H1 (cell line): Measurements from ENCODE around the gene PRR29. TPM values are rescaled to one million over a fixed set of nuclear protein-coding genes. Genes with fewer than 3 reads are reported as not detected.
A peak's percentile ranks its signal among the peaks of the same experiment; 100 is the strongest.

Source experiments
- CTCF ChIA-PET: fragments of 300-600 bp; sonication (Branson Sonifier 250); formaldehyde crosslinking; loops from one replicate; lab custom pipeline; 2021; ENCODE audit not compliant: partially characterized antibody; lab: Charles Lee
- POLR2A ChIA-PET: fragments of 300-600 bp; sonication (Branson Sonifier 250); formaldehyde crosslinking; loops from one replicate; lab custom pipeline; 2021; ENCODE audit warnings: inconsistent platforms; ENCODE audit not compliant: partially characterized antibody; lab: Charles Lee
- DNase-seq, 2 experiments: peaks; one replicate each; pipeline versions ENCODE4 v3.0.0 to v3.0.0-alpha.2; 2010 to 2022; ENCODE audit warnings: low spot score in 2 of 2, low read depth in 1 of 2, mixed read lengths in 1 of 2
- FAIRE-seq: peaks from 2 replicates; lab custom pipeline; 2011; peaks lifted over from hg19 to GRCh38; lab: Jason Lieb, UNC
- H2AFZ ChIP-seq: 2 replicates; pipeline ENCODE4 v1.8.1; 2012; ENCODE audit warnings: low read length, inconsistent platforms
- H2AK5ac ChIP-seq: 2 replicates; pipeline ENCODE4 v1.6.1; 2013; ENCODE audit warnings: low read depth, low read length
- H2BK120ac ChIP-seq: replicated peaks from 2 replicates; pipeline ENCODE3; 2013; ENCODE audit warnings: low read depth, low read length, inconsistent platforms
- H2BK12ac ChIP-seq: 2 replicates; pipeline ENCODE4 v1.6.1; 2013; ENCODE audit warnings: low read depth, low read length
- H2BK15ac ChIP-seq: 2 replicates; pipeline ENCODE4 v1.6.1; 2013; ENCODE audit warnings: low read length
- H2BK20ac ChIP-seq: 2 replicates; pipeline ENCODE4 v1.6.1; 2013; ENCODE audit warnings: low read length
- H2BK5ac ChIP-seq: 2 replicates; pipeline ENCODE4 v1.6.1; 2013; ENCODE audit warnings: low read depth, low read length
- H3K14ac ChIP-seq: 2 replicates; pipeline ENCODE4 v1.6.1; 2013; ENCODE audit warnings: inconsistent platforms; ENCODE audit not compliant: insufficient read length
- H3K18ac ChIP-seq: 2 replicates; pipeline ENCODE4 v1.6.1; 2013; ENCODE audit warnings: low read length; ENCODE audit errors: extremely low read depth
- H3K23ac ChIP-seq: 2 replicates; pipeline ENCODE4 v1.6.1; 2013; ENCODE audit warnings: inconsistent platforms; ENCODE audit not compliant: insufficient read length
- H3K23me2 ChIP-seq: 2 replicates; pipeline ENCODE4 v1.6.1; 2013; ENCODE audit warnings: low read depth, low read length
- H3K27ac ChIP-seq: 2 replicates; pipeline ENCODE4 v1.6.1; 2011; ENCODE audit warnings: low read depth, low read length, inconsistent platforms
- H3K27me3 ChIP-seq, 4 experiments: replicated peaks in 1 of 4; 1 replicate in 1 of 4; 2 replicates in 3 of 4; pipeline versions ENCODE4 v1.6.1 to v1.8.1; 2011 to 2013; ENCODE audit warnings: low read length in 3 of 4, mild to moderate bottlenecking in 3 of 4, inconsistent platforms in 2 of 4, mixed read lengths in 2 of 4, moderate library complexity in 1 of 4; ENCODE audit not compliant: control insufficient read depth in 3 of 4, insufficient read depth in 3 of 4; ENCODE audit errors: extremely low read depth in 1 of 4
- H3K36me3 ChIP-seq, 4 experiments: 2 replicates each; pipeline versions ENCODE4 v1.6.1 to v1.8.1; 2011 to 2013; ENCODE audit warnings: mild to moderate bottlenecking in 4 of 4, low read length in 3 of 4, moderate library complexity in 2 of 4, control low read depth in 1 of 4, inconsistent platforms in 1 of 4; ENCODE audit not compliant: insufficient read depth in 4 of 4, control insufficient read depth in 2 of 4
- H3K4ac ChIP-seq: replicated peaks from 2 replicates; pipeline ENCODE3; 2013; ENCODE audit warnings: low read length, low read depth, mixed read lengths, inconsistent platforms; ENCODE audit not compliant: insufficient read length
- H3K4me1 ChIP-seq, 4 experiments: replicated peaks in 1 of 4; 1 replicate in 1 of 4; 2 replicates in 3 of 4; pipeline versions ENCODE4 v1.6.1 to v1.8.1; 2011 to 2013; ENCODE audit warnings: low read length in 3 of 4, inconsistent platforms in 2 of 4, mixed read lengths in 1 of 4; ENCODE audit not compliant: insufficient read depth in 4 of 4, control insufficient read depth in 3 of 4
- H3K4me2 ChIP-seq, 2 experiments: 2 replicates each; pipeline versions ENCODE4 v1.6.1 to v1.8.1; 2011 to 2013; ENCODE audit warnings: low read depth in 2 of 2, low read length in 2 of 2, control low read depth in 1 of 2, inconsistent platforms in 1 of 2, mild to moderate bottlenecking in 1 of 2; ENCODE audit not compliant: insufficient read depth in 1 of 2
- H3K4me3 ChIP-seq, 4 experiments: fragments of 200-600, 300-600 bp in 1 of 4; sonication (generic), shearing (Covaris generic), sonication (Bioruptor Twin) in 1 of 4; 2 replicates each; pipeline versions ENCODE4 v1.5.1 to v1.8.1; 2011 to 2016; ENCODE audit warnings: low read length in 4 of 4, low read depth in 3 of 4, control low read depth in 2 of 4, inconsistent platforms in 2 of 4, mild to moderate bottlenecking in 2 of 4, mixed read lengths in 1 of 4, moderate library complexity in 1 of 4; ENCODE audit not compliant: insufficient read depth in 2 of 4; ENCODE audit errors: extremely low read depth in 1 of 4
- H3K56ac ChIP-seq: replicated peaks from 2 replicates; pipeline ENCODE3; 2013; ENCODE audit warnings: low read depth, mild to moderate bottlenecking, mixed read lengths, low read length, inconsistent platforms; ENCODE audit not compliant: insufficient read length
- H3K79me1 ChIP-seq: 2 replicates; pipeline ENCODE4 v1.6.1; 2013; ENCODE audit warnings: low read depth, low read length, control low read depth
- H3K79me2 ChIP-seq, 2 experiments: 2 replicates each; pipeline versions ENCODE4 v1.6.1 to v1.8.1; 2012 to 2013; ENCODE audit warnings: low read length in 2 of 2, mild to moderate bottlenecking in 2 of 2, inconsistent platforms in 1 of 2; ENCODE audit not compliant: insufficient read depth in 2 of 2, control insufficient read depth in 1 of 2
- H3K9ac ChIP-seq, 4 experiments: replicated peaks in 1 of 4; 1 replicate in 1 of 4; 2 replicates in 3 of 4; pipeline versions ENCODE4 v1.6.1 to v1.8.1; 2011 to 2013; ENCODE audit warnings: low read depth in 3 of 4, low read length in 3 of 4, control low read depth in 2 of 4, mild to moderate bottlenecking in 2 of 4, moderate library complexity in 2 of 4, inconsistent platforms in 1 of 4; ENCODE audit errors: extremely low read depth in 1 of 4
- H3K9me3 ChIP-seq, 2 experiments: 2 replicates each; pipeline versions ENCODE4 v1.6.1 to v1.8.1; 2012 to 2013; ENCODE audit warnings: mild to moderate bottlenecking in 2 of 2, moderate library complexity in 2 of 2, control low read depth in 1 of 2, inconsistent platforms in 1 of 2, low read depth in 1 of 2, low read length in 1 of 2, mixed read lengths in 1 of 2; ENCODE audit not compliant: insufficient read depth in 2 of 2
- H4K20me1 ChIP-seq, 2 experiments: replicated peaks in 1 of 2; 2 replicates each; pipeline versions ENCODE3 to v1.8.1; 2011 to 2013; ENCODE audit warnings: inconsistent platforms in 2 of 2, low read length in 2 of 2, mild to moderate bottlenecking in 1 of 2; ENCODE audit not compliant: insufficient read depth in 2 of 2, control insufficient read depth in 1 of 2
- H4K5ac ChIP-seq: 2 replicates; pipeline ENCODE4 v1.6.1; 2013; ENCODE audit warnings: low read length, low read depth, mixed read lengths, inconsistent platforms; ENCODE audit not compliant: insufficient read length
- H4K8ac ChIP-seq: 2 replicates; pipeline ENCODE4 v1.8.0; 2013; ENCODE audit warnings: mild to moderate bottlenecking, moderate library complexity, low read length, inconsistent platforms; ENCODE audit not compliant: insufficient read depth; ENCODE audit errors: extremely low read depth
- H4K91ac ChIP-seq: replicated peaks from 2 replicates; pipeline ENCODE3; 2013; ENCODE audit warnings: low read length, mixed read lengths, inconsistent platforms; ENCODE audit not compliant: insufficient read length
- BCL11A ChIP-seq, 2 experiments: IDR thresholded peaks; one replicate each; pipeline ENCODE4 v1.6.1; 2011; ENCODE audit warnings: low read depth in 2 of 2, low read length in 2 of 2, mild to moderate bottlenecking in 2 of 2
- CHD1 ChIP-seq: IDR thresholded peaks from 2 replicates; pipeline ENCODE4 v1.6.1; 2012; ENCODE audit warnings: low read depth, low read length, improper control_type of control experiment
- EZH2 ChIP-seq: fragments of 200-600 bp; sonication (generic); IDR thresholded peaks from 2 replicates; pipeline ENCODE4 v1.7.1; 2012; ENCODE audit warnings: low read depth, mild to moderate bottlenecking, moderate library complexity, low read length, inconsistent platforms; ENCODE audit not compliant: severe bottlenecking
- GTF2F1 ChIP-seq: IDR thresholded peaks from 2 replicates; pipeline ENCODE4 v1.6.1; 2012; ENCODE audit warnings: low read depth, low read length, improper control_type of control experiment, borderline replicate concordance
- HDAC6 ChIP-seq: IDR thresholded peaks from one replicate; pipeline ENCODE4 v1.7.1; 2012; ENCODE audit warnings: low read depth, mild to moderate bottlenecking, inconsistent platforms, low read length, moderate library complexity
- JUN ChIP-seq: IDR thresholded peaks from 2 replicates; pipeline ENCODE4 v1.6.1; 2011; ENCODE audit warnings: low read depth, mild to moderate bottlenecking, improper control_type of control experiment, low read length
- POLR2A ChIP-seq, 2 experiments: IDR thresholded peaks; 1 replicate in 1 of 2; 2 replicates in 1 of 2; pipeline ENCODE4 v1.6.1; 2011; ENCODE audit warnings: low read depth in 2 of 2, low read length in 2 of 2, mild to moderate bottlenecking in 2 of 2; ENCODE audit errors: control extremely low read depth in 1 of 2
- POLR2AphosphoS5 ChIP-seq: IDR thresholded peaks from 2 replicates; pipeline ENCODE4 v1.6.1; 2011; ENCODE audit warnings: low read depth, low read length
- RFX5 ChIP-seq: IDR thresholded peaks from 2 replicates; pipeline ENCODE4 v1.6.1; 2011; ENCODE audit warnings: low read depth, low read length, improper control_type of control experiment, borderline replicate concordance
- SIN3A ChIP-seq, 2 experiments: IDR thresholded peaks in 1 of 2; conservative IDR thresholded peaks in 1 of 2; 2 replicates each; pipeline ENCODE4 v1.6.1; 2011 to 2012; ENCODE audit warnings: low read length in 2 of 2, improper control_type of control experiment in 1 of 2, low read depth in 1 of 2, mild to moderate bottlenecking in 1 of 2
- TEAD4 ChIP-seq: IDR thresholded peaks from 2 replicates; pipeline ENCODE4 v1.6.1; 2012; ENCODE audit warnings: low read depth, low read length, inconsistent platforms, mixed read lengths
- WGBS, 2 experiments: shearing (Covaris generic) in 1 of 2; methylation state at CpG; one replicate each; pipeline versions ENCODE4 v1.1.6 to v1.1.7; 2013 to 2015; ENCODE audit warnings: low lambda C conversion rate in 2 of 2, mixed read lengths in 2 of 2, inconsistent platforms in 1 of 2, low coverage in 1 of 2, missing lambda C conversion rate in 1 of 2; ENCODE audit not compliant: insufficient replicate concordance in 2 of 2, insufficient coverage in 1 of 2, insufficient read length in 1 of 2; ENCODE audit errors: extremely low coverage in 1 of 2, missing lambda C conversion rate in 1 of 2; 5-methylcytosine and 5-hydroxymethylcytosine counted together
- polyA plus RNA-seq, 7 experiments: library from polyadenylated mRNA; depleted of rRNA in 3 of 7; stranded (reverse) in 5 of 7; unstranded in 2 of 7; fragments of >200 nt in 5 of 7; fragments of 200-250 nt in 2 of 7; gene quantifications; 1 replicate in 5 of 7; 2 replicates in 1 of 7; 4 replicates in 1 of 7; pipeline versions ENCODE4 v1.2.1 to v1.2.3, GENCODE V29; 2011 to 2013; ENCODE audit warnings: missing spikeins in 2 of 7, mixed read lengths in 2 of 7
- total RNA-seq: library from RNA; stranded (reverse); fragmentation: NEBNext Ultra II Directional; extraction: Animal tissue kit (Norgen Biotek cat#: 25700); gene quantifications from 2 replicates; pipeline ENCODE4 v1.2.1, GENCODE V29; 2021
- TF ChIP-seq, protein P1 (sequence below): IDR thresholded peaks from 2 replicates; pipeline ENCODE4 v1.6.1; 2012; ENCODE audit warnings: low read length, inconsistent platforms

The PRR29 gene
- total and polyA plus RNA-seq, 2 of the 8 experiments (the other 6 are each of a cell fraction or from before 2014, with no cell fraction given), result 0.67 to 0.83 TPM

DNA sequence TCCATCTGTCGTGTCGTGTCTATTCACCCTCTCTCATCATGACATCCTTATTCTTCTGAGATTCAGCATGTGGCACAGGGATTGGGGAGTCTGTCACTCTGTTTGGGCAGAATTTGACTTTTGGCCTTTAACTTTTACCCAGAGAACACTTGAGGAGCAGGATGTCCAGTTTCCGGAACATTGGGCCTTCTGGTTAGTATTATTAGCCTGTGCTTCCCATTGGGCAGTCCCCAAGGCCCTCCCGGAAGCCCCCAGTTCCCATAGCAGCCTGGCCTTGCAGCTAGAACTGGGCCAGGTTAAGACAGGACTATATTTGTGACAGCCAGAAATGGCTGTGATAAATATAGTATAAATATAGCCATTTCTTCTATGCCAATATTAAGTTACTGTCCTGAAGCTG, 35.0 kb upstream of the PRR29 start:
- no peak overlapping the region for H4K91ac ChIP-seq
- TF ChIP-seq POLR2A (IDR thresholded peaks at IDR 0.05; ENCODE audit: control extremely low read depth in 1 of 2, low read depth in 2 of 2, low read length in 2 of 2) (no peak), EZH2 (no peak), CHD1 (no peak), TEAD4 (no peak), GTF2F1 (no peak), HDAC6 (no peak), SIN3A (conservative IDR thresholded peaks at IDR 0.05 in 1 of 2, IDR thresholded peaks at IDR 0.05 in 1 of 2; ENCODE audit: low read depth in 1 of 2, low read length in 2 of 2) (no peak), JUN (no peak), POLR2AphosphoS5 (no peak), RFX5 (no peak), BCL11A (IDR thresholded peaks at IDR 0.05; ENCODE audit: low read depth in 2 of 2, low read length in 2 of 2) (no peak)
- TF ChIP-seq, protein P1, sequence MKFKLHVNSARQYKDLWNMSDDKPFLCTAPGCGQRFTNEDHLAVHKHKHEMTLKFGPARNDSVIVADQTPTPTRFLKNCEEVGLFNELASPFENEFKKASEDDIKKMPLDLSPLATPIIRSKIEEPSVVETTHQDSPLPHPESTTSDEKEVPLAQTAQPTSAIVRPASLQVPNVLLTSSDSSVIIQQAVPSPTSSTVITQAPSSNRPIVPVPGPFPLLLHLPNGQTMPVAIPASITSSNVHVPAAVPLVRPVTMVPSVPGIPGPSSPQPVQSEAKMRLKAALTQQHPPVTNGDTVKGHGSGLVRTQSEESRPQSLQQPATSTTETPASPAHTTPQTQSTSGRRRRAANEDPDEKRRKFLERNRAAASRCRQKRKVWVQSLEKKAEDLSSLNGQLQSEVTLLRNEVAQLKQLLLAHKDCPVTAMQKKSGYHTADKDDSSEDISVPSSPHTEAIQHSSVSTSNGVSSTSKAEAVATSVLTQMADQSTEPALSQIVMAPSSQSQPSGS, result no peak
- H3K79me2 ChIP-seq, result no peaks in the 10 kb centered on the region
- H2BK120ac ChIP-seq, result no peak overlapping the region
- H4K8ac ChIP-seq, result no peak overlapping the region
- H3K18ac ChIP-seq, result no peak overlapping the region
- no peak overlapping the region; a peak in 1 of 4 replicates for H3K4me2 ChIP-seq
- CTCF ChIA-PET, result interaction anchor here (1.0 to 4.6 kb wide), 6 partner anchors 12 to 52 kb away, joined by 3 to 19 read pairs (median 7); partner anchors contain the start of genes CD79B, CSHL1 and GH1
- H3K4ac ChIP-seq, result no peak overlapping the region
- no peak overlapping the region for H2BK20ac ChIP-seq
- H3K23ac ChIP-seq, result no peak overlapping the region
- DNase-seq (no peak), FAIRE-seq (no peak)
- no peak overlapping the region for H3K4me3 ChIP-seq
- 0 out of 2 replicates have a peak, but pooled peaks cover 2% of the 10 kb centered on the region for H3K79me1 ChIP-seq
- 0 out of 2 replicates have a peak overlapping the region, but pooled peaks have one; percentile 20 for H2BK5ac ChIP-seq
- H2BK15ac ChIP-seq, result no peak overlapping the region
- H3K27me3 ChIP-seq, result no peaks in the 10 kb centered on the region
- H2AK5ac ChIP-seq, result no peak overlapping the region
- H3K36me3 ChIP-seq, result no peaks in the 10 kb centered on the region
- peaks cover 0 to 4% of the 10 kb centered on the region in 2 experiments for H4K20me1 ChIP-seq
- no peak overlapping the region for H2BK12ac ChIP-seq
- no peaks in the 10 kb centered on the region; a peak in 1 of 4 replicates for H3K9me3 ChIP-seq
- no peak overlapping the region for H3K56ac ChIP-seq
- H3K14ac ChIP-seq, result no peak overlapping the region
- POLR2A ChIA-PET, result no interaction called here
- peaks cover 8% of the 10 kb centered on the region for H3K23me2 ChIP-seq
- no peak overlapping the region for H3K9ac ChIP-seq
- WGBS, 2 experiments, result 97% methylated on average over 4 of the region's 4 CpGs; no CpG with 5 or more reads in 1 of the 2 experiments
- peaks cover 0 to 20% (median 9%) of the 10 kb centered on the region in 4 experiments; a peak in 6 of 7 replicates for H3K4me1 ChIP-seq
- H4K5ac ChIP-seq, result no peak overlapping the region
- no peak overlapping the region for H2AFZ ChIP-seq
- H3K27ac ChIP-seq, result no peak overlapping the region
